ENCODE measurements around the gene PLCH1. TPM values are rescaled to one million over a fixed set of nuclear protein-coding genes. Genes with fewer than 3 reads are reported as not detected.

PLCH1 gene
- total RNA-seq, 2 donors from 2014 or later: 0.17 to 0.24 TPM

Other genes starting within 250 kb of the PLCH1 start
- 1 to 10 TPM; 1.6 to 1.7 TPM for gene C3orf33, start 61.2 kb upstream of the PLCH1 start, total RNA-seq
- 10 to 100 TPM; 29.1 to 36.7 TPM for gene SLC33A1, start 109.4 kb upstream of the PLCH1 start, total RNA-seq
- gene GMPS, start 125.6 kb upstream of the PLCH1 start, total RNA-seq: 100 to 1,000 TPM in 1 of 2 donors, 10 to 100 TPM in 1; 79.5 to 127 TPM